CD4-positive, CD25-positive, alpha-beta regulatory T cell (primary cell): ENCODE results near the gene L3MBTL3. TPM values are rescaled to one million over a fixed set of nuclear protein-coding genes. Genes with fewer than 3 reads are reported as not detected.

Experiments used
- ATAC-seq, 2 donors: fragments of 150-1000 bp; cut with Tn5 transposase; one replicate each; pipeline ENCODE4 v1.10.0; 2021; ENCODE audit warnings: low read depth in 2 of 2, moderate number of reproducible peaks in 2 of 2, moderate library complexity in 1 of 2
- DNase-seq, 3 donors: peaks; one replicate each; pipeline versions ENCODE4 v3.0.0 to v3.0.0-alpha.2; 2012 to 2022; ENCODE audit warnings: mixed read lengths in 1 of 3
- H3K27ac ChIP-seq: one replicate; pipeline ENCODE4 v1.7.0; 2013; ENCODE audit warnings: mild to moderate bottlenecking, low read length; ENCODE audit not compliant: insufficient read depth, poor library complexity, severe bottlenecking
- H3K27me3 ChIP-seq: one replicate; pipeline ENCODE4 v1.7.0; 2013; ENCODE audit warnings: low read length; ENCODE audit not compliant: control insufficient read depth, insufficient read depth
- H3K36me3 ChIP-seq: one replicate; pipeline ENCODE4 v1.7.0; 2013; ENCODE audit warnings: mild to moderate bottlenecking, low read length, moderate library complexity; ENCODE audit not compliant: control insufficient read depth, insufficient read depth
- H3K4me1 ChIP-seq: 2 replicates; pipeline ENCODE4 v1.7.0; 2013; ENCODE audit warnings: mild to moderate bottlenecking, low read length; ENCODE audit not compliant: insufficient read depth, control insufficient read depth, poor library complexity, severe bottlenecking
- H3K4me3 ChIP-seq: one replicate; pipeline ENCODE4 v1.7.0; 2013; ENCODE audit warnings: low read depth, mild to moderate bottlenecking, low read length, moderate library complexity
- H3K9me3 ChIP-seq, 2 experiments: 1 replicate in 1 of 2; 2 replicates in 1 of 2; pipeline ENCODE4 v1.7.0; 2013; ENCODE audit warnings: low read length in 2 of 2, mild to moderate bottlenecking in 1 of 2, moderate library complexity in 1 of 2; ENCODE audit not compliant: control insufficient read depth in 2 of 2
- H3K27ac Mint-ChIP-seq, 3 donors: one replicate each; pipeline ENCODE4 v1.8.0; 2020 to 2022; ENCODE audit warnings: mild to moderate bottlenecking in 3 of 3, mixed read lengths in 3 of 3, moderate library complexity in 2 of 3
- H3K27me3 Mint-ChIP-seq: one replicate; pipeline ENCODE4 v1.8.0; 2022; ENCODE audit warnings: mild to moderate bottlenecking, mixed read lengths
- H3K36me3 Mint-ChIP-seq: one replicate; pipeline ENCODE4 v1.8.0; 2020; ENCODE audit warnings: mixed read lengths
- H3K4me1 Mint-ChIP-seq, 4 donors: one replicate each; pipeline ENCODE4 v1.8.0; 2020 to 2022; ENCODE audit warnings: mixed read lengths in 4 of 4, mild to moderate bottlenecking in 1 of 4
- H3K4me3 Mint-ChIP-seq, 4 donors: one replicate each; pipeline ENCODE4 v1.8.0; 2020 to 2022; ENCODE audit warnings: mild to moderate bottlenecking in 4 of 4, mixed read lengths in 4 of 4, moderate library complexity in 3 of 4
- H3K9me3 Mint-ChIP-seq, 7 donors: one replicate each; pipeline ENCODE4 v1.8.0; 2020 to 2022; ENCODE audit warnings: mixed read lengths in 7 of 7, mild to moderate bottlenecking in 3 of 7, moderate library complexity in 2 of 7
- polyA plus RNA-seq, 4 donors: library from polyadenylated mRNA; unstranded; fragments of 300-500 nt; fragmentation: Illumina TruSeq; gene quantifications; one replicate each; pipeline ENCODE4 v1.2.3, GENCODE V29; 2021
- total RNA-seq: library from RNA; stranded (reverse); gene quantifications from one replicate; pipeline ENCODE4 v1.2.3, GENCODE V29; 2022

The L3MBTL3 gene
- total and polyA plus RNA-seq, 5 donors from 2014 or later = 5.2 to 66.4 (median 7.8) TPM

DNA sequence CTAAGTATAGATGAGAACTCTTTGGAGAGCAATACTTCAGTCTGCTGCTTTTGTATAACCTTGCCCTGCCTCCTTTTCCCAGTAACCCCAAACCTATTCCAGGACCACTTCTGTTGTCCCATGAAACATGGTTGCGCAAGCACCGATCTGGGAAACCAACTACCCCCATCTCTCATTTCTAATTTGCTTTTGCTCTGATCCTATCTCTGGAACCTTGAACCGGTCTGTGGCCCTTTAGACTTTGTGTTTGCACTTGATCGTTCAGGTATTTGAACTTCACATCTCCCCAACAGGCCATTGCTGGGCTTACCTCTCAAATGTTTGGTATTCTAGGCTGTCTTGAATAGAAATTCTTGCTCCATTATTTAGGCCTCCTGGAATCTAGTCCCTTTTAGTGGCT lies 25.0 kb downstream of the L3MBTL3 start:
- H3K27me3 Mint-ChIP-seq = no peaks in the 10 kb centered on the region
- H3K4me3 Mint-ChIP-seq = no peak overlapping the region
- Histone ChIP-seq H3K36me3 (peaks cover 17% of the 10 kb centered on the region), H3K9me3 (no peaks in the 10 kb centered on the region), H3K27me3 (no peaks in the 10 kb centered on the region), H3K27ac (no peak overlapping the region), H3K4me1 (peaks cover 4% of the 10 kb centered on the region), H3K4me3 (no peak overlapping the region)
- no peaks in the 10 kb centered on the region for H3K9me3 Mint-ChIP-seq
- no peak for ATAC-seq
- DNase-seq = no peak
- H3K36me3 Mint-ChIP-seq = peaks cover 23% of the 10 kb centered on the region
- no peak overlapping the region for H3K27ac Mint-ChIP-seq
- peaks cover 11 to 57% (median 36%) of the 10 kb centered on the region in 4 donors for H3K4me1 Mint-ChIP-seq

DNA sequence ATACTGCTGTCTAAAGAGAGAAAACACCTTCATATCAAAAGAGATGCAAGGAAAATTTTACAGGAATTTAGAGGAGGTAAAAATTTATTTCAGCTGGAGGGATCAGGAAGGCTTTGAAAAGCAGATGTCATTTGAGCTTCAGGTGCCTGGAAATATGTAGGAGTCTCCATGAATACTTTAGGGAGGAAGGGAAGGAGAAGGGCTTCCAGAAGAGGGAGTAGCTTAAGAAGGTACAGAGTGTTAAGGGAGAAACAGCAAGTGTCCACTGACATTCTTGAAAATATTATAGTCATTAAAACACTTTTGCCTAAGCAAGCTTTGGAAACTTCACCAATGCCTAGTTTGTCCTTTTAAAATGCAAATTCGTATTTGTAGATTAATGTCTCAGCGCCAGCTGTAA lies 27.2 kb downstream of the L3MBTL3 start:
- Histone ChIP-seq H3K36me3 (peaks cover 34% of the 10 kb centered on the region), H3K27ac (no peak overlapping the region), H3K9me3 (no peaks in the 10 kb centered on the region), H3K27me3 (no peaks in the 10 kb centered on the region), H3K4me3 (no peak overlapping the region), H3K4me1 (peaks cover 4% of the 10 kb centered on the region)
- no peaks in the 10 kb centered on the region for H3K9me3 Mint-ChIP-seq
- peaks cover 30% of the 10 kb centered on the region for H3K36me3 Mint-ChIP-seq
- H3K27me3 Mint-ChIP-seq = no peaks in the 10 kb centered on the region
- ATAC-seq = no peak
- H3K4me3 Mint-ChIP-seq = no peak overlapping the region
- H3K4me1 Mint-ChIP-seq = peaks cover 9 to 41% (median 26%) of the 10 kb centered on the region in 4 donors
- no peak for DNase-seq
- H3K27ac Mint-ChIP-seq = peak overlapping the region in 2 of 3 donors; percentile 31 to 78

GRCh38 chr6:130046671-130047070 lies 28.3 kb downstream of the L3MBTL3 start:
- H3K36me3 Mint-ChIP-seq = peaks cover 39% of the 10 kb centered on the region
- peaks cover 45% of the 10 kb centered on the region for H3K36me3 ChIP-seq
- H3K9me3 Mint-ChIP-seq = no peaks in the 10 kb centered on the region

GRCh38 chr6:130047088-130047995 lies 29.0 kb downstream of the L3MBTL3 start:
- Mint-ChIP-seq H3K4me3 (no peak overlapping the region), H3K36me3 (peaks cover 42% of the 10 kb centered on the region), H3K4me1 (peaks cover 5 to 31% (median 17%) of the 10 kb centered on the region in 4 donors), H3K27ac (peak overlapping the region in 1 of 3 donors; percentile 59), H3K27me3 (no peaks in the 10 kb centered on the region), H3K9me3 (no peaks in the 10 kb centered on the region)
- no peaks in the 10 kb centered on the region for H3K4me1 ChIP-seq
- no peak overlapping the region for H3K4me3 ChIP-seq
- peaks cover 50% of the 10 kb centered on the region for H3K36me3 ChIP-seq
- no peaks in the 10 kb centered on the region for H3K27me3 ChIP-seq
- H3K27ac ChIP-seq = no peak overlapping the region
- H3K9me3 ChIP-seq = no peaks in the 10 kb centered on the region
- ATAC-seq (no peak), DNase-seq (peak in 1 of 3 donors; percentile 30)

More at GRCh38 chr6:130046671-130047070, 28.3 kb downstream of the L3MBTL3 start:
- Histone ChIP-seq H3K27me3 (no peaks in the 10 kb centered on the region), H3K9me3 (no peaks in the 10 kb centered on the region), H3K27ac (no peak overlapping the region), H3K4me1 (peaks cover under 1% of the 10 kb centered on the region), H3K4me3 (no peak overlapping the region)
- Mint-ChIP-seq H3K4me1 (peaks cover 7 to 32% (median 18%) of the 10 kb centered on the region in 4 donors), H3K4me3 (no peak overlapping the region), H3K27me3 (no peaks in the 10 kb centered on the region), H3K27ac (no peak overlapping the region)
- no peak for DNase-seq
- no peak for ATAC-seq

DNA sequence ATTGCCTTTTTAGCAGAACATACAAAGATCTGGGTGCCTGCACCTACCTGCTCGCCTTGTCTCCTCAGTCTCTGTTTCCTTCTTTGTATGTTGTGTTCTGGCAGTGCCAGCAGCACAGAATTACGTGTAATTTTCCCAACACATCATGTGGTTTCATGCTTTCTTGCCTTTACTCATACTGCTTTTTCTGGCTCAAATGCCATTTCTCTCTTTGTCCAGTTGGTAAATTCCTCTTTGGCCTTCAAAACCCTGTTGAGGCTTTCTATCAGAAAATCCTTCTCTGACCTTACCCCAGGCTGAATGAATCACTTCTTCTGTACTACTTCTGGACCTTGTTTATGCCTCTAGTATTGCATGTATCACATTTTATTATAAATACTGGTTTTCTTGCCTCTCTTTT lies 31.8 kb downstream of the L3MBTL3 start:
- H3K4me1 Mint-ChIP-seq = peaks cover 9 to 23% (median 19%) of the 10 kb centered on the region in 4 donors

GRCh38 chr6:130054725-130055124 lies 36.3 kb downstream of the L3MBTL3 start:
- ATAC-seq (no peak), DNase-seq (no peak)
- Histone ChIP-seq H3K4me1 (no peaks in the 10 kb centered on the region), H3K36me3 (peaks cover 79% of the 10 kb centered on the region), H3K27me3 (no peaks in the 10 kb centered on the region), H3K9me3 (no peaks in the 10 kb centered on the region), H3K4me3 (no peak overlapping the region), H3K27ac (no peak overlapping the region)
- peaks cover 67% of the 10 kb centered on the region for H3K36me3 Mint-ChIP-seq
- peaks cover 8 to 34% (median 22%) of the 10 kb centered on the region in 4 donors for H3K4me1 Mint-ChIP-seq
- H3K4me3 Mint-ChIP-seq = no peak overlapping the region
- H3K27ac Mint-ChIP-seq = peak overlapping the region; percentile 10 to 94 (median 22)
- H3K9me3 Mint-ChIP-seq = no peaks in the 10 kb centered on the region
- H3K27me3 Mint-ChIP-seq = no peaks in the 10 kb centered on the region

More for the DNA sequence above, 31.8 kb downstream of the L3MBTL3 start:
- H3K9me3 ChIP-seq = no peaks in the 10 kb centered on the region
- no peaks in the 10 kb centered on the region for H3K4me1 ChIP-seq
- no peak for DNase-seq
- no peak for ATAC-seq
- H3K36me3 ChIP-seq = peaks cover 68% of the 10 kb centered on the region
- no peaks in the 10 kb centered on the region for H3K9me3 Mint-ChIP-seq
- H3K4me3 Mint-ChIP-seq = no peak overlapping the region
- peaks cover 56% of the 10 kb centered on the region for H3K36me3 Mint-ChIP-seq
- no peak overlapping the region for H3K27ac ChIP-seq
- no peak overlapping the region for H3K4me3 ChIP-seq
- H3K27me3 Mint-ChIP-seq = no peaks in the 10 kb centered on the region
- H3K27me3 ChIP-seq = no peaks in the 10 kb centered on the region
- peak overlapping the region in 1 of 3 donors; percentile 21 for H3K27ac Mint-ChIP-seq

- H3K27ac ChIP-seq = no peak overlapping the region
- Mint-ChIP-seq H3K27ac (no peak overlapping the region), H3K9me3 (no peaks in the 10 kb centered on the region), H3K4me3 (no peak overlapping the region), H3K4me1 (peaks cover 8 to 34% (median 22%) of the 10 kb centered on the region in 4 donors), H3K27me3 (no peaks in the 10 kb centered on the region), H3K36me3 (peaks cover 62% of the 10 kb centered on the region)
- DNase-seq (no peak), ATAC-seq (no peak)
- no peaks in the 10 kb centered on the region for H3K27me3 ChIP-seq
- H3K4me3 ChIP-seq = no peak overlapping the region
- no peaks in the 10 kb centered on the region for H3K4me1 ChIP-seq
- peaks cover 79% of the 10 kb centered on the region for H3K36me3 ChIP-seq
- H3K9me3 ChIP-seq = no peaks in the 10 kb centered on the region
Observed at GRCh38 chr6:130055271-130055670, 36.9 kb downstream of the L3MBTL3 start.
